Keratinocyte (primary cell): ENCODE results near the gene SERPINB1.

ENCODE experiments used
- CTCF ChIP-seq, 3 experiments: IDR thresholded peaks in 1 of 3; conservative IDR thresholded peaks in 1 of 3; optimal IDR thresholded peaks in 1 of 3; 2 replicates in 2 of 3; 3 replicates in 1 of 3; pipeline versions ENCODE3 to v1.5.1; 2011; ENCODE audit warnings: low read length in 3 of 3, mild to moderate bottlenecking in 3 of 3, moderate library complexity in 2 of 3, control low read depth in 1 of 3, inconsistent platforms in 1 of 3; ENCODE audit not compliant: insufficient read depth in 2 of 3; ENCODE audit errors: extremely low read depth in 1 of 3
- EZH2 ChIP-seq: IDR thresholded peaks from one replicate; pipeline ENCODE4 v1.6.1; 2012; ENCODE audit warnings: inconsistent platforms, mild to moderate bottlenecking, low read length, moderate library complexity

GRCh38 chr6:2877960-2878359, 36.3 kb upstream of the SERPINB1 start:
- TF ChIP-seq CTCF (optimal IDR thresholded peaks at IDR 0.05 in 1 of 3, IDR thresholded peaks at IDR 0.05 in 1 of 3, conservative IDR thresholded peaks at IDR 0.05 in 1 of 3; ENCODE audit: extremely low read depth in 1 of 3, insufficient read depth in 2 of 3, low read length in 3 of 3), result no peak
- no peak for TF ChIP-seq EZH2
